ENCODE results near the gene RPL13. TPM values are rescaled to one million over a fixed set of nuclear protein-coding genes. Genes with fewer than 3 reads are reported as not detected.

The RPL13 gene
- total and polyA plus RNA-seq, 2 of the 4 experiments (the other 2 are of a cell fraction) = 2,098 to 3,527 TPM

DNA sequence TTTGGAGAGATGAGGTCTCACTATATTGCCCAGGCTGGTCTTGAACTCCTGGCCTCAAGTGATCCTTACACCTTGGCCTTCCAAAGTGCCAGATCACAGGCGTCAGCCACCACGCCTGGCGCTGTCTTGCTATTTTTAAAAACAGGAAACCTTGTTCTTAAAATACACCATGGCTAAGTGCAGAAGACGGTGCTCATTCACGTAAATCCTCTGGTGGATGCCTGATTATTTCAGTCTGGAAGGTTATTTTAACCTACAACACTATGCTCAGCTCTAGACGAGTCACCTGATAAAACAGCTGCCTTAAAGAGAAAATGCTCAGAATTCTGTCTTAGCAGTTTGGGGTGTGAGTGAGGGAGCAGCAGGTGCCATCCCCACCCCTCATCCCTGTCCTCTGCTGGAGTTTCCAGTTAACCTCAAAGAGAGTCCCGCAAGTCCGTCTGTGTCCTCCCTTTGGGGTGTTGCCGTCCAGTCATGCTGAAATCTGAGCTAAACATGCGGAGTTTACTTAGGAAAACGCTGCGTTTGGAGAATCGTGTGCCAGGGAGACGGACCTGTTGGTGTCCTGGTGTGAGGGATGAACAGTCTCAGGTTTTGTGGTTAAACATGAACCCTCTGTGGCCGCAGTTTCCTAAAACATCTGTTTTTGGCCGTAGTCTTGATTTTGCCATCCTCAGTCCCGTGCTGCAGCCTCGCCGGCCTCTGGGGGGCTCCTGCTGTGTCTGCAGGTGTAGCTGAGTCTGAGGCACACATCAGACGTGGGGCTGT is 35.2 kb upstream of the RPL13 start:
- no peak overlapping the region for H2AFZ ChIP-seq (replicated peaks; ENCODE audit: low read length, poor library complexity)
- H3K18ac ChIP-seq (ENCODE audit: low read depth, low read length) = no peak overlapping the region
- ChIA-PET CTCF (no interaction called here), POLR2A (ENCODE audit: unreplicated experiment) (no interaction called here)
- H3K4ac ChIP-seq (ENCODE audit: low read depth, low read length) = no peak overlapping the region
- no peak overlapping the region for H3K14ac ChIP-seq (replicated peaks; ENCODE audit: low read depth, low read length)
- no peak overlapping the region for H4K91ac ChIP-seq (ENCODE audit: insufficient read depth, low read depth, low read length)
- no peak overlapping the region for H2BK15ac ChIP-seq (ENCODE audit: low read depth, low read length)
- H3K27ac ChIP-seq (ENCODE audit: insufficient read depth, low read length) = no peak overlapping the region
- BruUV-seq (replicated peaks) = no TSS peak
- intact Hi-C loops (cut with micrococcal nuclease) = no loop called here
- no peak overlapping the region for H4K5ac ChIP-seq (ENCODE audit: low read depth, low read length)
- in situ Hi-C loops (cut with MboI; ENCODE audit: low sequenced_read_pairs) = no loop called here
- H2AK9ac ChIP-seq (replicated peaks; ENCODE audit: low read depth, low read length, poor library complexity) = no peak overlapping the region
- H3K4me3 ChIP-seq (ENCODE audit: insufficient read depth, low read depth, low read length) = no peak overlapping the region
- no peak overlapping the region for H2BK5ac ChIP-seq (ENCODE audit: low read depth, low read length, poor library complexity, severe bottlenecking)
- no peak overlapping the region for H2BK20ac ChIP-seq (ENCODE audit: low read depth, low read length)
- peaks cover 34% of the 10 kb centered on the region for H4K20me1 ChIP-seq (ENCODE audit: insufficient read depth, low read length)
- no peak overlapping the region for H4K8ac ChIP-seq (ENCODE audit: low read depth in 2 of 2, low read length in 2 of 2)
- no peaks in the 10 kb centered on the region for H3K9me3 ChIP-seq (ENCODE audit: control insufficient read depth, insufficient read depth, low read length)
- peaks cover 75% of the 10 kb centered on the region for H3K36me3 ChIP-seq (ENCODE audit: control insufficient read depth, insufficient read depth, low read length)
- ATAC-seq (ENCODE audit: low read depth) (no peak), DNase-seq (no peak)
- no peak overlapping the region for H2AK5ac ChIP-seq (ENCODE audit: low read depth, low read length)
- no peaks in the 10 kb centered on the region for H3K27me3 ChIP-seq (ENCODE audit: control insufficient read depth, insufficient read depth, low read length)
- H3K4me1 ChIP-seq (ENCODE audit: control insufficient read depth, insufficient read depth, low read length) = no peaks in the 10 kb centered on the region
- H3K4me2 ChIP-seq (ENCODE audit: low read depth, low read length) = no peak overlapping the region
- dilution Hi-C loops (cut with HindIII; ENCODE audit: low sequenced_read_pairs, unreplicated experiment) = no loop called here
- no peak overlapping the region for H2BK120ac ChIP-seq (ENCODE audit: low read depth, low read length)
- peaks cover 20 to 73% of the 10 kb centered on the region in 2 experiments for H3K79me1 ChIP-seq (ENCODE audit: low read depth in 1 of 2, low read length in 2 of 2)
- no peak overlapping the region for H3K56ac ChIP-seq (ENCODE audit: extremely low read depth, insufficient read depth, low read length)
- H3K23ac ChIP-seq (ENCODE audit: low read depth, low read length) = no peak overlapping the region
- no peak for TF ChIP-seq FOS (IDR thresholded peaks at IDR 0.05; ENCODE audit: low read depth, low read length)
- no peak for TF ChIP-seq CEBPB (IDR thresholded peaks at IDR 0.05; ENCODE audit: low read depth, low read length)
- TF ChIP-seq CTCF (conservative IDR thresholded peaks at IDR 0.05; ENCODE audit: low read depth, low read length) = no peak
- no peaks in the 10 kb centered on the region for H3K9me1 ChIP-seq (ENCODE audit: insufficient read depth, low read length)
- no peak overlapping the region for H3K9ac ChIP-seq (ENCODE audit: low read depth, low read length)
- 89% methylated on average over 8 of the region's 20 CpGs; no CpG with 5 or more reads in 1 of the 2 experiments for WGBS, 2 experiments (ENCODE audit: extremely low coverage in 2 of 2, insufficient read length in 1 of 2)

Data from IMR-90 (cell line).